Measurements from ENCODE around the gene ANKRD29. TPM values are rescaled to one million over a fixed set of nuclear protein-coding genes. Genes with fewer than 3 reads are reported as not detected.

ANKRD29 gene
- total and polyA plus RNA-seq, 10 of the 15 experiments (the other 5 are each of a cell fraction or from before 2014, with no cell fraction given), result 0.53 to 9.2 (median 1.6) TPM

- TF ChIP-seq NR2F1 (conservative IDR thresholded peaks at IDR 0.05) (no peak), JUND (IDR thresholded peaks at IDR 0.05; ENCODE audit: low read depth, low read length) (no peak), ZBTB4 (CRISPR knock-in tag; IDR thresholded peaks at IDR 0.05) (no peak), HDGF (IDR thresholded peaks at IDR 0.05) (no peak)
These were observed 13.6 kb downstream of the ANKRD29 start (continued) for GRCh38 chr18:23648940-23649607.

DNA sequence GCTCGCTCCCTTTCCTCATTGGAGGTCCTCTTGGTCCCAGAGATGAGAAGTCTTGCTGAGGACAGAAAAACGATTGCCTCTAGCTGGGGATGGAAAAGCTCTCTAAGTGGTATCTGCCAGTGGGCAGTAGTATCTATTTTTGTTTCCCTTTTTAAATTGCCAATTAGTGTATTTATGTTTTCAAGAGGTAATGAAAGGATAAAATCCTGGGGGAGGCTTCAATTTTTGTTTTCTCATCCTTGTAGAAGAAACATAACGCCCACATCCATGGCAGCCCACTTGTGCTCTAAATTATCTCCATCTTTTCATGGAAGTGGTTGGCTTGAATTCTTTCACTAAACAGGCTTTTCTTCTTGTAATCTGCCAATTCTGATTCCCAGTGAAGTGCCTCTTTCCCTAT is 14.3 kb downstream of the ANKRD29 start:
- no peaks in the 10 kb centered on the region; a peak in 2 of 4 replicates for H3K27me3 ChIP-seq (replicated peaks in 1 of 2; ENCODE audit: control insufficient read depth in 2 of 2, insufficient read depth in 2 of 2, low read length in 1 of 2)
- no peak overlapping the region for H3K4me3 ChIP-seq
- no peaks in the 10 kb centered on the region for H3K36me3 ChIP-seq (ENCODE audit: control insufficient read depth in 2 of 2, insufficient read depth in 2 of 2, low read length in 1 of 2)
- in situ Hi-C loops (cut with MboI) (no loop called here), intact Hi-C loops (cut with micrococcal nuclease; ENCODE audit: unreplicated experiment) (no loop called here)
- H3K9me3 ChIP-seq (replicated peaks; ENCODE audit: control insufficient read depth, insufficient read depth, low read length), result no peaks in the 10 kb centered on the region
- H4K20me1 ChIP-seq (ENCODE audit: control insufficient read depth, insufficient read depth), result no peaks in the 10 kb centered on the region
- DNase-seq (ENCODE audit: low read depth, low spot score) (no peak), FAIRE-seq (no peak), ATAC-seq (no peak)
- H3K79me2 ChIP-seq (ENCODE audit: control insufficient read depth, insufficient read depth, low read length), result no peaks in the 10 kb centered on the region
- BruUV-seq (replicated peaks), result no TSS peak
- no peak overlapping the region for H2AFZ ChIP-seq (ENCODE audit: control insufficient read depth, low read depth, low read length)
- TF ChIP-seq, protein P1, sequence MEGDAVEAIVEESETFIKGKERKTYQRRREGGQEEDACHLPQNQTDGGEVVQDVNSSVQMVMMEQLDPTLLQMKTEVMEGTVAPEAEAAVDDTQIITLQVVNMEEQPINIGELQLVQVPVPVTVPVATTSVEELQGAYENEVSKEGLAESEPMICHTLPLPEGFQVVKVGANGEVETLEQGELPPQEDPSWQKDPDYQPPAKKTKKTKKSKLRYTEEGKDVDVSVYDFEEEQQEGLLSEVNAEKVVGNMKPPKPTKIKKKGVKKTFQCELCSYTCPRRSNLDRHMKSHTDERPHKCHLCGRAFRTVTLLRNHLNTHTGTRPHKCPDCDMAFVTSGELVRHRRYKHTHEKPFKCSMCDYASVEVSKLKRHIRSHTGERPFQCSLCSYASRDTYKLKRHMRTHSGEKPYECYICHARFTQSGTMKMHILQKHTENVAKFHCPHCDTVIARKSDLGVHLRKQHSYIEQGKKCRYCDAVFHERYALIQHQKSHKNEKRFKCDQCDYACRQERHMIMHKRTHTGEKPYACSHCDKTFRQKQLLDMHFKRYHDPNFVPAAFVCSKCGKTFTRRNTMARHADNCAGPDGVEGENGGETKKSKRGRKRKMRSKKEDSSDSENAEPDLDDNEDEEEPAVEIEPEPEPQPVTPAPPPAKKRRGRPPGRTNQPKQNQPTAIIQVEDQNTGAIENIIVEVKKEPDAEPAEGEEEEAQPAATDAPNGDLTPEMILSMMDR (IDR thresholded peaks at IDR 0.05 in 2 of 3, conservative IDR thresholded peaks at IDR 0.05 in 1 of 3; ENCODE audit: control insufficient read depth in 2 of 3, extremely low read depth in 1 of 3, insufficient read depth in 1 of 3, low read depth in 3 of 3, low read length in 3 of 3), result no peak
- TF ChIP-seq EGR1 (IDR thresholded peaks at IDR 0.05; ENCODE audit: borderline replicate concordance in 1 of 2, low read depth in 2 of 2, low read length in 2 of 2), result no peak
- TF ChIP-seq, protein P2, sequence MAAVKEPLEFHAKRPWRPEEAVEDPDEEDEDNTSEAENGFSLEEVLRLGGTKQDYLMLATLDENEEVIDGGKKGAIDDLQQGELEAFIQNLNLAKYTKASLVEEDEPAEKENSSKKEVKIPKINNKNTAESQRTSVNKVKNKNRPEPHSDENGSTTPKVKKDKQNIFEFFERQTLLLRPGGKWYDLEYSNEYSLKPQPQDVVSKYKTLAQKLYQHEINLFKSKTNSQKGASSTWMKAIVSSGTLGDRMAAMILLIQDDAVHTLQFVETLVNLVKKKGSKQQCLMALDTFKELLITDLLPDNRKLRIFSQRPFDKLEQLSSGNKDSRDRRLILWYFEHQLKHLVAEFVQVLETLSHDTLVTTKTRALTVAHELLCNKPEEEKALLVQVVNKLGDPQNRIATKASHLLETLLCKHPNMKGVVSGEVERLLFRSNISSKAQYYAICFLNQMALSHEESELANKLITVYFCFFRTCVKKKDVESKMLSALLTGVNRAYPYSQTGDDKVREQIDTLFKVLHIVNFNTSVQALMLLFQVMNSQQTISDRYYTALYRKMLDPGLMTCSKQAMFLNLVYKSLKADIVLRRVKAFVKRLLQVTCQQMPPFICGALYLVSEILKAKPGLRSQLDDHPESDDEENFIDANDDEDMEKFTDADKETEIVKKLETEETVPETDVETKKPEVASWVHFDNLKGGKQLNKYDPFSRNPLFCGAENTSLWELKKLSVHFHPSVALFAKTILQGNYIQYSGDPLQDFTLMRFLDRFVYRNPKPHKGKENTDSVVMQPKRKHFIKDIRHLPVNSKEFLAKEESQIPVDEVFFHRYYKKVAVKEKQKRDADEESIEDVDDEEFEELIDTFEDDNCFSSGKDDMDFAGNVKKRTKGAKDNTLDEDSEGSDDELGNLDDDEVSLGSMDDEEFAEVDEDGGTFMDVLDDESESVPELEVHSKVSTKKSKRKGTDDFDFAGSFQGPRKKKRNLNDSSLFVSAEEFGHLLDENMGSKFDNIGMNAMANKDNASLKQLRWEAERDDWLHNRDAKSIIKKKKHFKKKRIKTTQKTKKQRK (IDR thresholded peaks at IDR 0.05; ENCODE audit: low read depth, low read length), result no peak
- no peak for TF ChIP-seq ZSCAN29 (IDR thresholded peaks at IDR 0.05)
- 30% methylated on average over 3 of the region's 3 CpGs for WGBS (ENCODE audit: insufficient coverage, insufficient replicate concordance, low lambda C conversion rate, missing lambda C conversion rate)
- H3K9ac ChIP-seq (ENCODE audit: control insufficient read depth, insufficient read depth, low read length), result no peak overlapping the region
- no peak overlapping the region for H3K27ac ChIP-seq (ENCODE audit: control insufficient read depth, insufficient read depth)
- ChIA-PET POLR2A (no interaction called here), RAD21 (ENCODE audit: unreplicated experiment) (no interaction called here), SMC1A (ENCODE audit: uncharacterized antibody, unreplicated experiment) (no interaction called here), CTCF (interaction anchor here (1.3 kb wide), 1 partner anchor 13 kb away, joined by 3 read pairs; no protein-coding TSS in a partner anchor)
- no peaks in the 10 kb centered on the region for H3K4me1 ChIP-seq (ENCODE audit: control insufficient read depth, insufficient read depth, low read length)
- H3K4me2 ChIP-seq (ENCODE audit: control insufficient read depth, insufficient read depth), result no peak overlapping the region
